NCI-H510A (cell line): Measurements from ENCODE around the gene CIB4.

ENCODE experiments used
- DNase-seq: peaks from one replicate; lab custom pipeline; 2025; lab: John Stamatoyannopoulos, UW

The CIB4 gene

DNA sequence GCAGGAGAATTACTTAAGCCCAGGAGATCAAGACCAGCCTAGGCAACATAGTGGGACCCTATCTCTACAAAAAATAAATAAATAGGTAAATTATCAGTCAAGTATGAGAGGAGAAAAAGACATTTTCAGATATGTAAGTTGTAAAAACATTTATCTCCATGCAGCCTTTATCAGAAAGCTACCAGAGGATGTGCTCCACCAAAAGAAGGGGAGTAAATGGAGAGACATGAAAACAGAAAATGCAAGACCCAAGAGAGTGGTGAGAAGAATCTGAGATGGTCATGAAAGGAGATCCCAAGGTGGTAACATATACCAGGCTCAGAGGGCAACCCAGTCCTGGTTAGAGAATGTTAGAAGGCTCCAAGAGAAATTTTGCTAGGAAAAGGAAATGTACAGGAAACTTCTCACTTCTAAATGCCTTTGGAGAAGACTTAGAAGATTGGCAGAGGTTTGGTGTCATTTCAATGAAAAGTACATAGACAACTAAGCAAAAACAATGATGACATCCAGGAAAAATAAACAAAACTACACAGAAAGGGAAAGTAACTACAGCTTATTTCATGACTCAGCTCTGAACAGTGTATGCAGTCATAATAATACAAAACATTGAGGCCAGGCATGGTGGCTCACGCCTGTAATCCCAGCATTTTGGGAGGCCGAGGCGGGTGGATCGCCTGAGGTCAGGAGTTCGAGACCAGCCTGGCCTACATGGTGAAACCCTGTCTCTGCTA is 19.5 kb downstream of the CIB4 start:
- DNase-seq: no peak

- no peak for DNase-seq
Measured at GRCh38 chr2:26620031-26620605, 21.0 kb downstream of the CIB4 start.

GRCh38 chr2:26619521-26619951 is 21.6 kb downstream of the CIB4 start:
- DNase-seq: no peak

- DNase-seq: no peak
Measured at GRCh38 chr2:26619096-26619495, 22.1 kb downstream of the CIB4 start.

DNA sequence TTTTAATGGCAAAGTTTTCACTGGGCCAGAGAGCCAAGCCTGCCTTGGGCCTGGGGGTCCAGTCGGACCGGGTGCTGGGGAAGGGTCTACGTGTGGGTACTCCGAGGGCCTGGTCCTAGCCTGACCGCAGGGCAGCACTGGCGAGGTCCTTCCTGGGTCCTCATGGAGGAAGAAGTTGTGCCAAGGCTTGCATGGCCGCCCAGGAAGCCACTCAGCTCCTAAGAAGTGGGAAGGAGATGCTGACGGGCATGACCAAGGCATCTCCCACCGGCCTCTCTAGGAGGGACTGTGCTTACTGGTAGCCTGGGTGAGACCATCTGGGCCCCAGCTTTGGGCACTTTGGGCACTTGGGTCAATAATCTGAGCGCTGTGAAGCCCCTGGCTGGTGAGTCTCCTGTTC is 22.6 kb downstream of the CIB4 start:
- DNase-seq: no peak

DNA sequence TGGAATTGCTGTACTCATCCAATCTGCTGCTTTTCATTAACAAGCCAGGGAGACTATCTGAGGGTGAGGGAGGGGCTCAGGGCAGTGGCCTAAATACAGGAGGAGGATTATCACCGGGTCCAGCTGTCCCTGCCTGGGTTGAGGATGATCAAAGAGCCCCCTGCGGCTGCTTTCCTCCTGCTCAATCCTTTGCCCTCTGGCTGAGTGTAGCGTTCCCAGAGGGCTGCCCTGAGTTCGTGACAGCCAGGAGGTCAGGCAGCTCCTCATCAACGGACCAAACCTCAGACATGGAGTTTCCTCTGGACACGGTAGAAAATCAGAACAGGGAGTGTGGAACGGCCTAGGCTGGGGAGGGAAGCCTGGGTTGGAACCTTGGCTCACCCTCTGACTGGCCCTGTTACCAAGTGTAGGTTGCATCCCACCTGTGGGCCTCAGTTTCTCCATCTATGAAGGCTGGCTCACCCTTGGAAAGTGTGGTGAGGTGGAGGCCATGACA is 23.5 kb downstream of the CIB4 start:
- no peak for DNase-seq

DNA sequence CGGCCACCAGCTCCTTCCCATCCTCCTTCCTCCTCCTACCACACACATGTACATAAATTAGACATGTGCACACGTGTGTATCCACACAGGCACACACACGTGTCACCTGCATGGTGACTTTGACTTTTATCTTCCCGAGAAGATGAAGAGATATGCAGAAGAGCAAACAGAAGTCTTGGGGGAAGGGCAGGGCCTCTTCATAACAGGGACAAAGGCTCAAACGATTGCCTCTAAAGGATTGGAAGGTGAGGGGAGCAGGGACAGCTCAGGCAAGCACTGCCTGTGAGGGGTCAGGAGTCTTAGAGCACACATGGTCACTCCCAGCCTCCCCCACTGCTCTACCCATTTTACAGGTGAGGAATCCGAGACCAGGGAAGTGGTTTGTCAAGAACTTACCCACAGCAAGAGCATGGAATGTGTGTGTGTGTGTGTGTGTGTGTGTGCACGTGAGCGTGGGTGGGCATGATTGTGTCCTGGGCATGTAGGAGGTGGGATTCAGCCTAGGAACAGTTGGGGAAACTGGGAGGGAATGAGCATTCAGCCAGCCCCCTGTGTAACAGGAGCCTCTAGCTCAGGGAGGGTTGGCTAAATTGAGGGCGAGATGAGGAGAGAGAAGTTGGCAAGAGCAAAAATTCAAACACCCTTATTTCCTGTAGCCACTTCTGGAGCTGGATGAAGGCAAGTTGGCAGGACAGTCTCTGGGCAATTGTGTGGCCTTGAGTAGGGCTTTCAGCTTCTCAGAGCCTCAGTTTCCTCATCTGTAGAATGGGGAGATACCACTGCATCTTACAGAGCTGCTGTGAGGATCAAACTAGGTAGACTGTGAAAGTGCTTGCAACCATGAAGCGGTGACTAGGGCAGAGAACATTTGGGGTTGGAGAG is 24.2 kb downstream of the CIB4 start:
- no peak for DNase-seq

GRCh38 chr2:26615860-26616705 is 25.1 kb downstream of the CIB4 start:
- DNase-seq: no peak

GRCh38 chr2:26615336-26615859 is 25.8 kb downstream of the CIB4 start:
- DNase-seq: no peak

DNA sequence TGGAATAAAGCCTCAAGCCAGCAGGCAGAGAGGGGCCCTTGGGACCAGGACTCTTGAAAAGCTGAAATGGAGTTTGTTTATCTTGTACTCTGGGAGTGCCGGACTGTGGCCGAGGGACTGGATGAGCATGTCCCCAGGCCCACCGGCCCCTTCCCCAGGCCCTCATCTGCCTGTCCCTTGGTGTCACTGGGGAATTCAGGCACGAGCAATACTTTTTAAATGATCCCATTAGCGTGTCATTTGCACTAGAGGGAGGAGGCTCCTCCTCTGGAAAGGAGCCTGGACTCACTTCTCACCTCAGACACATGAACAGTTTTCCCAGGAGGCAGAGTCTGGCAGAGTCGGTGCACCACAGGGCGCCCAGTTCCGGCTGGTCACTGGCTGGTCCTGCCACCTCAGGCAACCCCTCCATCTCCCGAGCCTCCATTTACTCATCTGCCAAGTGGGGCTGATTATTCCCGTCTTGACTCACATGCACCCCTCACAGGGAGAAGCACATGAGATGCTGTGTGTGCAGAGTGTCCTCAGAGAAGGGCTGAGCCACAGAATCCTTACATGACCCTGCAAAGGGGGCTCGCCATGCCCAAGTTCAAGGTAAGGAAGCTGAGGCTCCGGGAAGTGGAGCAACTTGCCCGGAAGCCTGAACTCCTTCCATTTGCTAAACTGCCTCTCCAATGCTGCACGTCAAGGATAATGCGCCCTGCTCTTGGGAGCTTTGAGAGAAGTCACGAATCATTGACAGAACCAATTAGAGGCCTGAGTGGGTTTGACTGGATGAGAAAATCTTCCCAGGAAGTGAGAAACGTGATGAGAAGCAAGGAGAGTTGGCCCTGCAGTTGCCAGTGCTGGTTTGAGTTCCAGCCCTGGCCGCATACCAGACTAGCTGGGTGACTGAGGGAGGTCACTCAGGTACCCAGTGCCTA is 26.7 kb downstream of the CIB4 start:
- no peak for DNase-seq

- peak; percentile 34 for DNase-seq
Measured at GRCh38 chr2:26613241-26614215, 27.6 kb downstream of the CIB4 start.

DNA sequence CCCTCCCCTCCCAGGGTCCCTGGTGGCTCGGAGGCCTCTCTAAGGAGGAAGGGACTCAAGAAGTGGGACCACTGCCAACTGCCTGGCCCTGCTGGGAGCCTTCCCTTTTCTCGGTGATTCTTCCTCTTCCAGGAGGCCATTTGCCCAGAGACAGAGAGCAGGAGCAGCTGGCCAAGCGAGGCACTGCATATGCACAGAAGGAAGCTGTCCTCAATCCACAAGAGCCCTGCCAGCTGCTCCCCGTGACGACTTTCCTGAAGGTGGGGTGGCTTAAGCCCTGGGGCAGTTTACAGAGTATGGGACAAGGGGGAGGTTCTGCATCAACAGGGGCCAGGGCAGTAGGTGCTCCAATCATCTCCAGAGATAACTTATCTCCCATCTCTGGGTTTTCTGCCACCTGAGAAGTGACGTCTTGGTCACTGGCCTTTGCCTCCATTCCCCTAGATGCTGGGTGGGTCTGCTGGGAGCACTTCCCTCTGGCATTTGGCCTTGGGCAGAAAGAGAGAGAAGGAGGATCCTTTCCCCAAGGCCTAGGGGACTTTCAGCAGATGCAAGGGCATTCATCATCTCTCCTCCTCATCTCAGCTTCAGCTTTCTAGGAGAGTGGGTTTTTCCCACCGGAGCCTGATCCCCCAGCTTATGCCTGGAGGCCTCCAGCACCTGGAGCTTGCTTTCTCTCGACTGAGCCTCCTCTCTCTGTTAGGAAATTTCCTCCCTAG is 28.5 kb downstream of the CIB4 start:
- no peak for DNase-seq

DNA sequence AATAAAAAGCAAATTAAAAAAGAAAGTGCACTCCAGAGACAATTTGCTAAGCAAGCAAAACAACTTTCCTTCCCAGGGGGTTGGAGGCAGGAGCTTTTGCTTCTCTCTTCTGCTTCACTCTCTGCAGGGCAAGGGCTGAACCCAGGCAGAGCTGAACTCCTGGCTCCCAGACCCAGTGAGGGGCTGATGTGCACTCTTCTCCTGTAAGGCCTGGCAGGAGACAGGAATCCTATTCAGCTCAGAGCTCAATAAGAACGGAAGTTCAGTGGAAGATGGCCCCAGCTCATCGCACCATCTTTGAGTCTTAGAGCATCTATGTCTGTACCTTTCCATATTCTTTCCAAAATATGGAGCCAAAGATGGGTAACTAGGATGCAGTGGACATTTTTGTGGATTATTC is 29.1 kb downstream of the CIB4 start:
- no peak for DNase-seq

DNA sequence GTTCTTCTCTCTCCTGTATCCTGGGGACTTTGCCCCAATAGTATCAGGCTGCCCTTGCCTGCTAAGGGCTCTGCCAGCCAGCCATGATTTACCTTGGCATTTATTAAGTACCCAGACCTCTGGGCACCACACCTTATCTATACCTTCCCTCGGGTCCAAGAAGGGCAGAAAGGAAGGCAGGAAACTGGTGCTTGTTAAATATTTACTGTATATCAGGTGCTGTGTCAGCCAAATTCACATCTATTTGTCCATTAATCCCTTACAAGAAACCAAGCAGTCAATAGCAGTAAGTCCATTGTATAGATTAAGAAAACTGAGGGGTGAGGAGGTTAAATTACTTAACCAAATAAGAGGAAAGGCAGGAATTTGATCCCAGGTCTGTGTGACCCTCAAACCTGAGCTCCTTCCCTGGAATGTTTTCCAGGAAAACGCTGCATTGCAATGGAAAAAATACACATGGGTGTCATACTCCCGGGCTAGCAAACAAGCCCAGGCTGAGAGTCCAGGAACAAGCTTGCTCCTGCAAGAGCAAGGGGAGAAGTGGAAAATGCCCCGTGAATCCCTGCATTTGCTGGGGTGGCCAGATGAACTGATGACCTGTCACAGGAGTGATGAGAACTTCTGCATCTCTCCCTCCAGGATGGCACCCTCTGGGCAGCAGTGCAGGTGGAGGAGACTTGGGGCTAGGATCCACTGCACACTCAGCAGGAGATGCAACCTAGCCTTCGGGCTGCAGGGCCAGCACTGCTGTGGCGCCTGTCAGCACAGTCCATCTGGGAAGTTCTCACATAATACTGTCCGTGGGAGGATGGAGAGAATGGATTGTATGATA is 30.4 kb downstream of the CIB4 start:
- no peak for DNase-seq

DNA sequence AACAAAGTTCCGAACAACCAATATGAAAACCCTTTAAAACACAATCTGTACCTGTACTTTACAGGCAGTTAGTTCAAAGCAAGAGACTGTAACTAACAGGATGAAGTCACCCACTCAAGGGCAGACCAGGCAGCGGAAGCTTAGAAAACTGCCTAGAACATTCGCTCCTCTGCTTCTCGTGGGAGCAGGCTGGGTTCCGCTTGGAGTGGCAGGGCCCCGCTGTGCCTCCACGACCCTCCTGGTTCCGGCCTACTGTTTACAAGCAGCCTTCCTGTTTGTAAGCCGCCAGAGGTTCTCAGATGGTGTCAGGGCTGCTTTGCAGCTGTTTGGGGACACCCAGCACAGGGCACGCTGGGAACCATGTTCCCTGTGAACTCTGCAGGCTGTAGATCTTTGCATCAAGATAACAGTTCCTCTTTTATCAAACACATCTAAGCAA is 31.3 kb downstream of the CIB4 start:
- DNase-seq: no peak

DNA sequence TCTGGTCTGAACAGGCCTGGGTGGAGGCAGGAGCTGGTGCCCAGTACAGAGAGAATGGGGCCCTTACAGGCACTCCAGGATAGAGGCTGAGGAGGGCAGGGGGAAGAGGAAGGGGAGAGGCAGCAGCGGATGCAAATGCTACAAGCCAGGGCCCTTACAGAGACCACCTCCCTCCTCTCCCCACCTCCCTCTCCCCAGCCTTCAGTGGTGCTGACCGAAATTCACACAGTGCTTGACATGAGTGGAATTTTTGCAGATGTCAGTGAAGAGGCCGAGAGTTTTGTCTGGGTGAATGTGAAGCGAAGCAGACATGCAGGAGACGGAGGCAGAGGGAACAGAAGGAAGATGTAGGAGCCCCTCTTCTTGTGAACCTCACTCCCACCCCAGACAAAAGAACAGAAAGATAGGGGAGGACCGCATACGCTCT is 31.9 kb downstream of the CIB4 start:
- no peak for DNase-seq

DNA sequence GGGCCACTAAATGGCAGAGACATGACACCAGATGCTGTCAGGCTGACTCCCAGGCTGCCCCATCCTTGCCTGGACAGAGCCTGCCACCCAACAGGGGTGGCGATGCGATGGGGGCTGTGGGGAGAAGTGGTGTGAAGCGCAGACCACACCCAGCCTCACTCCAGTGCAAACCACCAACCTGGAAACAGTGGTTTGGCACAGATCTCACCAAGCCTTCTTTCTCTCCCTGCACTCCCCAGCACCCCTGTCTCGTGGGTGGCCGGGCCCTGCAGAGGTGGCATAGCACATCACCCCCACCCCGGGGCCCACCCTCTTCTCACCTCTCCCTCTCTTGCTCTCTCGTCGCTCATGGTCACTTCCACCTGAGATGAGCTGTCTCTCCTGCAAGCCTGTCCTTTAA is 32.6 kb downstream of the CIB4 start:
- DNase-seq: no peak

DNA sequence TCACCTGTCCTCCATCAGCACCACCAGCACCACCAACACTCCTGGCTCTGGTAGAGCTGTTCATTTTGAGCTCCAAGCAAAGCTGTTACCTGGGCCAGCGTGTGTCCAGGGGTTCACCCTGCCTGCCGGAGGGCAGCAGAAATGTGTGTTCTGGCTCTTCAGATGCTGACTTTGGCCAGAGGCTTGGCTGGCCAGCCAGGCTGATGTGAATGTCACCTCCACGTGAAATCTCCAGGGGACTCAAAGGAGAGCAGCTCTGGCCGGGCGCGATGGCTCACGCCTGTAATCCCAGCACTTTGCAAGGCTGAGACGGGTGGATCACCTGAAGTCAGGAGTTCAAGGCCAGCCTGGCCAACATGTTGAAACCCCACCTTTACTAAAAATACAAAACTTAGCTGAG is 33.5 kb downstream of the CIB4 start:
- no peak for DNase-seq
